ENCODE results near the gene ROBO1.

DNA sequence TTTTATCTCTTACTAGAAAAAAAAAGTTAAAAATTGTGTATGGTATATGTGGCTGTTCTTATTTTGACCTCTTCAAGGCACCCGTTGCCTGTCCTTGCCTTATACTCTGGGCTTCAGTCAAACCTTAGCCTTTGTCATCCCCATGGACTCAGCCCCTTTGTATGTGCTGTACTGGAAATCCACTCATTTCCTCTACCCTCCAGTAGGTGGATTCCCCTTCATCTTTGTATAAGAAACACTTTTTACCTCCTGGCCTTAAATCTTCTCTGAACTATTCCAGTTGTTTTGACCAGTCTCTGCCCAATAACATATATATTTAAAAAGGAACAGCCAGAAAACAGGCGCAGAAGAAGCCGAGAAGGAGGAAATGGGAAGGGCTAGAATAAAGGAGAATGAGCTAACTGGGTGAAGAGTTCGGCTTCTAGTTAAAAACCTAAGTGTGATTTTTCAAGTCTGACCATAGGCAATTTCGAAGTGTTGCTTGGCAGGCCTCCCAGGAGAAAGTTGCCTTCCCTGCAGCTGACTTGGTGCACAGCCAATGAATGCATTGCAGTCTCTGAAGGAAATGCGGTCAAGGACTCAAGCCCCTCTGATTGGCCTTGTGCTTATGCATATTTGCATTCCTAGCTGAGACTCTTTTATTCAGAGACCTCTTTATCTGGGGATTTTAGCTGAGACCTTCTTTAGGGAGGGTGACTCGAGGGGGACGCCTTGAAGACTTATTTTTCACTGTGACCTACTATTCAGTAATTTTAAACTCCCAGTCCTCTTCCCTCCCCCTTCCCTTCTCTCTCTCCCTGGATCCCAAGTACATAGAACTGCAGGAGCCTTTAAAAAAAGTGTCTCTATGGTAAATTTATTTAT is 277.4 kb downstream of the ROBO1 start:
- TF ChIP-seq, protein P1, sequence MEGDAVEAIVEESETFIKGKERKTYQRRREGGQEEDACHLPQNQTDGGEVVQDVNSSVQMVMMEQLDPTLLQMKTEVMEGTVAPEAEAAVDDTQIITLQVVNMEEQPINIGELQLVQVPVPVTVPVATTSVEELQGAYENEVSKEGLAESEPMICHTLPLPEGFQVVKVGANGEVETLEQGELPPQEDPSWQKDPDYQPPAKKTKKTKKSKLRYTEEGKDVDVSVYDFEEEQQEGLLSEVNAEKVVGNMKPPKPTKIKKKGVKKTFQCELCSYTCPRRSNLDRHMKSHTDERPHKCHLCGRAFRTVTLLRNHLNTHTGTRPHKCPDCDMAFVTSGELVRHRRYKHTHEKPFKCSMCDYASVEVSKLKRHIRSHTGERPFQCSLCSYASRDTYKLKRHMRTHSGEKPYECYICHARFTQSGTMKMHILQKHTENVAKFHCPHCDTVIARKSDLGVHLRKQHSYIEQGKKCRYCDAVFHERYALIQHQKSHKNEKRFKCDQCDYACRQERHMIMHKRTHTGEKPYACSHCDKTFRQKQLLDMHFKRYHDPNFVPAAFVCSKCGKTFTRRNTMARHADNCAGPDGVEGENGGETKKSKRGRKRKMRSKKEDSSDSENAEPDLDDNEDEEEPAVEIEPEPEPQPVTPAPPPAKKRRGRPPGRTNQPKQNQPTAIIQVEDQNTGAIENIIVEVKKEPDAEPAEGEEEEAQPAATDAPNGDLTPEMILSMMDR (IDR thresholded peaks at IDR 0.05; ENCODE audit: low read length) = no peak
- TF ChIP-seq EZH2phosphoT487 (IDR thresholded peaks at IDR 0.05; ENCODE audit: low read length) = no peak

Measured in MM.1S (cell line).